Hindlimb muscle (tissue), 1 donor: ENCODE data around the gene CAPNS1. TPM values are rescaled to one million over a fixed set of nuclear protein-coding genes. Genes with fewer than 3 reads are reported as not detected.
"Not testable (repeated sequence)": the region's sequence is repeated elsewhere in the genome, so short reads cannot be mapped to it uniquely, and the experiment has no call there.

Experiments used
- DNase-seq: peaks from one replicate; pipeline ENCODE4 v3.0.0-alpha.2; 2013
- polyA plus RNA-seq: library from polyadenylated mRNA; unstranded; fragments of 120-200 nt; gene quantifications from one replicate; pipeline ENCODE4 v1.2.1, GENCODE V29; 2013; ENCODE audit not compliant: insufficient read length

Gene CAPNS1
- polyA plus RNA-seq, 1 donor = 542 TPM

- peak; percentile 99 for DNase-seq
Observed at GRCh38 chr19:36114721-36115452, 25.0 kb upstream of the CAPNS1 start, which contains the start of gene POLR2I. TSS of gene POLR2I (minus strand) at chr19:36114875. CDS start at chr19:36114856, 19 bp downstream.

GRCh38 chr19:36115453-36116343 is 24.2 kb upstream of the CAPNS1 start, which contains the start of gene TBCB:
TSS of gene TBCB (plus strand) at chr19:36115468. CDS start at chr19:36115561, 93 bp downstream.
- no peak for DNase-seq

GRCh38 chr19:36116344-36116637 is 23.6 kb upstream of the CAPNS1 start:
- DNase-seq = no peak

- DNase-seq = no peak
Observed at GRCh38 chr19:36120092-36120983, 19.5 kb upstream of the CAPNS1 start.

- DNase-seq = no peak
Observed at GRCh38 chr19:36120984-36121358, 18.9 kb upstream of the CAPNS1 start.

GRCh38 chr19:36121486-36122124 is 18.3 kb upstream of the CAPNS1 start:
- DNase-seq = no peak

- no peak for DNase-seq
Observed at GRCh38 chr19:36125557-36125956, 14.3 kb upstream of the CAPNS1 start.

- DNase-seq = peak; percentile 13
Observed at GRCh38 chr19:36128392-36128736, 11.5 kb upstream of the CAPNS1 start.

- not testable (repeated sequence) for DNase-seq
Observed at GRCh38 chr19:36131221-36131620, 8.6 kb upstream of the CAPNS1 start.

GRCh38 chr19:36134867-36135266 is 5.0 kb upstream of the CAPNS1 start:
- not testable (repeated sequence) for DNase-seq

GRCh38 chr19:36136964-36137686 is 2.7 kb upstream of the CAPNS1 start:
- DNase-seq = no peak

GRCh38 chr19:36139120-36139472 is 770 bp upstream of the CAPNS1 start:
- no peak for DNase-seq

GRCh38 chr19:36140304-36141038 is 605 bp downstream of the CAPNS1 start:
- peak; percentile 50 for DNase-seq

- peak; percentile 69 for DNase-seq
Observed at GRCh38 chr19:36141039-36141927, 1.4 kb downstream of the CAPNS1 start.

GRCh38 chr19:36142046-36142445 is 2.2 kb downstream of the CAPNS1 start:
- DNase-seq = no peak

GRCh38 chr19:36142496-36142895 is 2.6 kb downstream of the CAPNS1 start:
- no peak for DNase-seq

GRCh38 chr19:36144624-36145023 is 4.8 kb downstream of the CAPNS1 start:
- DNase-seq = no peak

- no peak for DNase-seq
Observed at GRCh38 chr19:36149673-36150406, 10.0 kb downstream of the CAPNS1 start.

- DNase-seq = no peak
Observed at GRCh38 chr19:36150586-36150985, 10.7 kb downstream of the CAPNS1 start.
